BJ (cell line): ENCODE results near the gene PGGT1B. TPM values are rescaled to one million over a fixed set of nuclear protein-coding genes. Genes with fewer than 3 reads are reported as not detected.

ENCODE experiments used
- CTCF ChIA-PET: fragments of 350-600 bp; formaldehyde crosslinking; extraction: SDS; loops from one replicate; lab custom pipeline; 2021; ENCODE audit warnings: antibody characterized with exemption, inconsistent platforms; lab: Yijun Ruan, JAX
- POLR2A ChIA-PET: fragments of 300-600 bp; sonication (Branson Sonifier 250); formaldehyde crosslinking; extraction: SDS; loops from one replicate; lab custom pipeline; 2021; ENCODE audit warnings: antibody characterized with exemption; lab: Charles Lee
- DNase-seq: peaks from one replicate; pipeline ENCODE4 v3.0.0-alpha.2; 2011; ENCODE audit warnings: low read depth
- H3K27me3 ChIP-seq: 2 replicates; pipeline ENCODE4 v1.6.0; 2011; ENCODE audit warnings: low read length; ENCODE audit not compliant: control insufficient read depth, insufficient read depth
- H3K36me3 ChIP-seq: 2 replicates; pipeline ENCODE4 v1.5.1; 2011; ENCODE audit warnings: low read length; ENCODE audit not compliant: control insufficient read depth, insufficient read depth
- H3K4me3 ChIP-seq: 2 replicates; pipeline ENCODE4 v1.5.1; 2011; ENCODE audit warnings: low read depth, mild to moderate bottlenecking, control low read depth, low read length
- polyA plus RNA-seq: library from polyadenylated mRNA; depleted of rRNA; stranded (reverse); fragments of >200 nt; gene quantifications from 2 replicates; pipeline ENCODE4 v1.2.3, GENCODE V29; 2011
- TF ChIP-seq, protein P1 (sequence below): IDR thresholded peaks from 2 replicates; pipeline ENCODE4 v1.5.1; 2011; ENCODE audit warnings: low read depth, mild to moderate bottlenecking, control low read depth, inconsistent platforms, low read length, moderate library complexity; ENCODE audit not compliant: insufficient read depth

The PGGT1B gene
- polyA plus RNA-seq, 1 experiment: 2.1 TPM

DNA sequence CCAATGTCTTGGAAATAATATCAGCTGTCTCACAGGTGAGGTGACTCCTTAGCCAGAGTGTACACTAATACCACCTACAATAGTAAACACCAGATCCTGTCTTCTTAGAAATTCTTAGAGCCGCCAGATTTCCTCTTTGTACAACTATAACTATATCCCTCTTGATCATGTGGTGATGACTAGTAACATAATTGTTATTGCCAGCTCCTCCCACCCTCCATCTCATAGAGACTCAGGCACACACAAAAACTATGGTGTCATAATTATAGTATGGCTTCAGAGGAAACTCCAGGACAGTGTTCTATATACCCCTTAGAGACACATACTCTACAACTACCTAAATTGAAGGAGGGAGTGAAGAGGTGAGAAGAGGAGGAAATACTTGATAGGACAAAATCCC, 33.1 kb downstream of the PGGT1B start:
- Histone ChIP-seq H3K27me3 (no peaks in the 10 kb centered on the region), H3K4me3 (no peak overlapping the region), H3K36me3 (no peaks in the 10 kb centered on the region; the same call in 1 of the 2 replicates)
- TF ChIP-seq, protein P1, sequence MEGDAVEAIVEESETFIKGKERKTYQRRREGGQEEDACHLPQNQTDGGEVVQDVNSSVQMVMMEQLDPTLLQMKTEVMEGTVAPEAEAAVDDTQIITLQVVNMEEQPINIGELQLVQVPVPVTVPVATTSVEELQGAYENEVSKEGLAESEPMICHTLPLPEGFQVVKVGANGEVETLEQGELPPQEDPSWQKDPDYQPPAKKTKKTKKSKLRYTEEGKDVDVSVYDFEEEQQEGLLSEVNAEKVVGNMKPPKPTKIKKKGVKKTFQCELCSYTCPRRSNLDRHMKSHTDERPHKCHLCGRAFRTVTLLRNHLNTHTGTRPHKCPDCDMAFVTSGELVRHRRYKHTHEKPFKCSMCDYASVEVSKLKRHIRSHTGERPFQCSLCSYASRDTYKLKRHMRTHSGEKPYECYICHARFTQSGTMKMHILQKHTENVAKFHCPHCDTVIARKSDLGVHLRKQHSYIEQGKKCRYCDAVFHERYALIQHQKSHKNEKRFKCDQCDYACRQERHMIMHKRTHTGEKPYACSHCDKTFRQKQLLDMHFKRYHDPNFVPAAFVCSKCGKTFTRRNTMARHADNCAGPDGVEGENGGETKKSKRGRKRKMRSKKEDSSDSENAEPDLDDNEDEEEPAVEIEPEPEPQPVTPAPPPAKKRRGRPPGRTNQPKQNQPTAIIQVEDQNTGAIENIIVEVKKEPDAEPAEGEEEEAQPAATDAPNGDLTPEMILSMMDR: no peak
- ChIA-PET CTCF (no interaction called here), POLR2A (no interaction called here)
- no peak for DNase-seq

DNA sequence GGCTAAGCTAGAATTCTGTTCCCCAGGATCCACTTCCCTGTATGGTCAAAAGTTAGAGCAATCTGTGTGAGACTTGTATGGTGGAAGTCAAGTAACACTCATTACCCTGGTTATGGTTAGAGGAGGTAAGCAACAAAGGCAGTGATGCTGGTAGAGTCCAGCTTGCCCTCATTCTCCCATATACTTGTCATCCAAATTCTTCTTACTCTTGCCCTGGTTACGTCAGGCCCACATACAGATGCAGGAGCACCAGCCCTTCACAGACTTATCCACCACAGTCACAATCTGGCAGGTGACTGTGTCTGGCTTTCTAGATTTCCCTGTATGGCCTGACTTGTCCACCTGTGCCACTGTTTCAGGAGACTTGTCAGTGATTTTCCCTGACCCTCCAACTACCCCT, 35.4 kb downstream of the PGGT1B start:
- no peak overlapping the region for H3K4me3 ChIP-seq
- TF ChIP-seq, protein P1: no peak
- ChIA-PET POLR2A (no interaction called here), CTCF (no interaction called here)
- H3K36me3 ChIP-seq: no peaks in the 10 kb centered on the region; the same call in 1 of the 2 replicates
- no peaks in the 10 kb centered on the region for H3K27me3 ChIP-seq
- DNase-seq: no peak

- peaks cover 3% of the 10 kb centered on the region for H3K36me3 ChIP-seq
- TF ChIP-seq, protein P1: no peak
- ChIA-PET CTCF (interaction anchor here (1.1 kb wide), 1 partner anchor 31 kb away, joined by 3 read pairs; no protein-coding TSS in a partner anchor), POLR2A (no interaction called here)
- no peak for DNase-seq
- H3K27me3 ChIP-seq: no peaks in the 10 kb centered on the region
- H3K4me3 ChIP-seq: no peak overlapping the region
These were observed 48.1 kb downstream of the PGGT1B start for GRCh38 chr5:115214541-115214940.

DNA sequence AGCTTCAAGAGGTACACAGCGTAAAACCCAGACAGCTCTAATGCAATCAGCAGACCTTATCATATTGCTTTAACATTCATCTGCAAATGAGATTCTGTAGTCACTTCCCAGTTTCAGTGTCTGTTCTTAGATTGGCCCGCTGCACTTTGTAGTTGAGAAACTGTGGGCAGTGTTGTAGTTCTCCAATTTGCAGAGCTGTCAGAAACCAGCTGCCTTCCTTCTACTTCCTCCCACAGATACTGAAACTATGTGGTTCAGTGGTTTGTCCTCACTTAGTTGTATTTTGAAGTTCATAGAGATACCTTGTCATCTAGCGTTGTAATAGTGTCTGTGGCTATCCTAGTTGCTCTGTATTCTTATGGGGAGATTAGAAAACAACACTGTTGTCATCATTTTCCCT, 53.4 kb downstream of the PGGT1B start:
- ChIA-PET CTCF (no interaction called here), POLR2A (no interaction called here)
- no peak for DNase-seq
- Histone ChIP-seq H3K36me3 (peaks cover 3% of the 10 kb centered on the region; the same call in 1 of the 2 replicates), H3K4me3 (no peak overlapping the region), H3K27me3 (no peaks in the 10 kb centered on the region)
- TF ChIP-seq, protein P1: no peak

GRCh38 chr5:115202952-115203351, 59.7 kb downstream of the PGGT1B start:
- DNase-seq: no peak
- Histone ChIP-seq H3K4me3 (no peak overlapping the region), H3K27me3 (no peaks in the 10 kb centered on the region), H3K36me3 (no peaks in the 10 kb centered on the region)
- CTCF ChIA-PET: no interaction called here
- POLR2A ChIA-PET: no interaction called here
- TF ChIP-seq, protein P1: no peak
